Peyer's patch (tissue), 4 donors: ENCODE data around the gene IGIP. TPM values are rescaled to one million over a fixed set of nuclear protein-coding genes. Genes with fewer than 3 reads are reported as not detected.

ENCODE experiments used
- DNase-seq, 3 donors: peaks; one replicate each; pipeline ENCODE4 v3.0.0-alpha.2; 2017 to 2019
- H3K27ac ChIP-seq, 4 donors: fragments of 200-600 bp; sonication (generic); one replicate each; pipeline ENCODE4 v1.5.1; 2016 to 2019
- H3K27me3 ChIP-seq, 2 donors: fragments of 200-600 bp; sonication (generic); one replicate each; pipeline ENCODE4 v1.5.1; 2019
- H3K36me3 ChIP-seq, 3 donors: fragments of 200-600 bp; sonication (generic); one replicate each; pipeline ENCODE4 v1.5.1; 2016 to 2019
- H3K4me1 ChIP-seq, 4 donors: fragments of 200-600 bp; sonication (generic); one replicate each; pipeline ENCODE4 v1.5.1; 2016 to 2019
- H3K4me3 ChIP-seq, 4 donors: fragments of 200-600 bp; sonication (generic); 1 replicate in 3 of 4; 2 replicates in 1 of 4; pipeline ENCODE4 v1.5.1; 2016 to 2019; ENCODE audit warnings: mild to moderate bottlenecking in 1 of 4
- H3K9me3 ChIP-seq, 4 donors: fragments of 200-600 bp; sonication (generic); one replicate each; pipeline ENCODE4 v1.5.1; 2016 to 2019; ENCODE audit warnings: mild to moderate bottlenecking in 1 of 4
- CTCF ChIP-seq, 6 experiments: fragments of 450-650 bp in 4 of 6; fragments of 200-600 bp in 2 of 6; sonication (generic) in 1 of 6; IDR thresholded peaks; one replicate each; pipeline ENCODE4 v1.5.1; 2017 to 2019; ENCODE audit warnings: antibody characterized with exemption in 6 of 6, mild to moderate bottlenecking in 3 of 6, moderate library complexity in 1 of 6
- POLR2A ChIP-seq, 2 donors: fragments of 450-650 bp; IDR thresholded peaks; one replicate each; pipeline ENCODE4 v1.5.1; 2017; ENCODE audit warnings: antibody characterized with exemption in 2 of 2, mild to moderate bottlenecking in 2 of 2, moderate library complexity in 2 of 2
- total RNA-seq, 4 donors: library from RNA; depleted of rRNA; stranded (reverse); fragments of >200 nt; gene quantifications; one replicate each; pipeline ENCODE4 v1.1.0, GENCODE V29; 2016

Gene IGIP
- total RNA-seq, 4 donors from 2014 or later = 10.2 to 16.5 (median 12.4) TPM

- H3K27me3 ChIP-seq = no peaks in the 10 kb centered on the region
- no peaks in the 10 kb centered on the region for H3K36me3 ChIP-seq
- H3K27ac ChIP-seq = peak overlapping the region in 3 of 4 donors; percentile 92 to 93 (median 93)
- TF ChIP-seq CTCF (IDR thresholded peaks at IDR 0.05) (no peak), POLR2A (IDR thresholded peaks at IDR 0.05) (no peak)
- peaks cover 0 to 35% (median 10%) of the 10 kb centered on the region in 4 donors for H3K4me1 ChIP-seq
- no peaks in the 10 kb centered on the region for H3K9me3 ChIP-seq
- H3K4me3 ChIP-seq = peak overlapping the region; percentile 62 to 70 (median 69)
- DNase-seq = peak in 1 of 3 donors; percentile 19
These were observed 16.5 kb upstream of the IGIP start for GRCh38 chr5:140109018-140109758.

- H3K4me3 ChIP-seq = peak overlapping the region in 1 of 4 donors; percentile 18
- no peaks in the 10 kb centered on the region for H3K9me3 ChIP-seq
- DNase-seq = no peak
- no peaks in the 10 kb centered on the region for H3K27me3 ChIP-seq
- H3K36me3 ChIP-seq = no peaks in the 10 kb centered on the region
- peaks cover 0 to 37% (median 10%) of the 10 kb centered on the region in 4 donors for H3K4me1 ChIP-seq
- no peak overlapping the region for H3K27ac ChIP-seq
- no peak for TF ChIP-seq CTCF (IDR thresholded peaks at IDR 0.05)
These were observed 15.7 kb upstream of the IGIP start for GRCh38 chr5:140109759-140110645.

- Histone ChIP-seq H3K27me3 (no peaks in the 10 kb centered on the region), H3K9me3 (no peaks in the 10 kb centered on the region), H3K4me1 (peaks cover 0 to 43% (median 13%) of the 10 kb centered on the region in 4 donors), H3K4me3 (no peak overlapping the region), H3K36me3 (no peaks in the 10 kb centered on the region), H3K27ac (no peak overlapping the region)
- no peak for DNase-seq
- TF ChIP-seq CTCF (IDR thresholded peaks at IDR 0.05) (no peak), POLR2A (IDR thresholded peaks at IDR 0.05) (no peak)
These were observed 15.1 kb upstream of the IGIP start for GRCh38 chr5:140110646-140110957.

- peaks cover 0 to 47% (median 14%) of the 10 kb centered on the region in 4 donors for H3K4me1 ChIP-seq
These were observed 14.5 kb upstream of the IGIP start for GRCh38 chr5:140111011-140111858.

More at GRCh38 chr5:140111011-140111858, 14.5 kb upstream of the IGIP start:
- Histone ChIP-seq H3K27ac (no peak overlapping the region), H3K4me3 (no peak overlapping the region), H3K27me3 (no peaks in the 10 kb centered on the region), H3K36me3 (no peaks in the 10 kb centered on the region), H3K9me3 (no peaks in the 10 kb centered on the region)
- no peak for DNase-seq
- TF ChIP-seq POLR2A (IDR thresholded peaks at IDR 0.05) = no peak
- TF ChIP-seq CTCF (IDR thresholded peaks at IDR 0.05) = no peak
